GM21423 (cell line): ENCODE data around the gene CTNNA2.
A peak's percentile ranks its signal among the peaks of the same experiment; 100 is the strongest.

ENCODE experiments used
- ATAC-seq: cut with Tn5 transposase; IDR thresholded peaks from one replicate; pipeline ENCODE4 v1.9.1; 2021; ENCODE audit warnings: mild to moderate bottlenecking, moderate library complexity; ENCODE audit not compliant: unreplicated experiment

CTNNA2 gene

GRCh38 chr2:79844011-79844410 lies 331.2 kb downstream of the CTNNA2 start:
- no peak for ATAC-seq

- no peak for ATAC-seq
These were observed 334.0 kb downstream of the CTNNA2 start for GRCh38 chr2:79846878-79847277.

- ATAC-seq = no peak
These were observed 336.4 kb downstream of the CTNNA2 start for GRCh38 chr2:79849241-79849640.

GRCh38 chr2:79849949-79850348 lies 337.1 kb downstream of the CTNNA2 start:
- no peak for ATAC-seq

- no peak for ATAC-seq
These were observed 338.1 kb downstream of the CTNNA2 start for GRCh38 chr2:79850912-79851311.

- ATAC-seq = no peak
These were observed 342.6 kb downstream of the CTNNA2 start for GRCh38 chr2:79855264-79856006.

- no peak for ATAC-seq
These were observed 345.0 kb downstream of the CTNNA2 start for GRCh38 chr2:79857888-79858287.

GRCh38 chr2:79860228-79861058 lies 347.6 kb downstream of the CTNNA2 start:
- ATAC-seq = no peak

GRCh38 chr2:79861059-79861374 lies 348.2 kb downstream of the CTNNA2 start:
- ATAC-seq = no peak

GRCh38 chr2:79862756-79863155 lies 349.9 kb downstream of the CTNNA2 start:
- ATAC-seq = no peak

GRCh38 chr2:79872656-79873055 lies 359.8 kb downstream of the CTNNA2 start:
- ATAC-seq = no peak

GRCh38 chr2:79874015-79874414 lies 361.2 kb downstream of the CTNNA2 start:
- no peak for ATAC-seq

- no peak for ATAC-seq
These were observed 363.6 kb downstream of the CTNNA2 start for GRCh38 chr2:79876430-79876829.

GRCh38 chr2:79882548-79882947 lies 369.7 kb downstream of the CTNNA2 start:
- no peak for ATAC-seq

GRCh38 chr2:79887747-79888374 lies 375.0 kb downstream of the CTNNA2 start:
- ATAC-seq = peak; percentile 71

- ATAC-seq = no peak
These were observed 379.3 kb downstream of the CTNNA2 start for GRCh38 chr2:79892123-79892522.

- no peak for ATAC-seq
These were observed 386.3 kb downstream of the CTNNA2 start for GRCh38 chr2:79899196-79899595.

GRCh38 chr2:79901161-79901560 lies 388.3 kb downstream of the CTNNA2 start:
- ATAC-seq = no peak

- no peak for ATAC-seq
These were observed 390.6 kb downstream of the CTNNA2 start for GRCh38 chr2:79903222-79904000.

- no peak for ATAC-seq
These were observed 393.5 kb downstream of the CTNNA2 start for GRCh38 chr2:79906139-79906890.
